K562 (cell line): ENCODE results near the gene TANC1. TPM values are rescaled to one million over a fixed set of nuclear protein-coding genes. Genes with fewer than 3 reads are reported as not detected.

ENCODE experiments used
- ARID3A ChIP-seq: IDR thresholded peaks from 2 replicates; pipeline ENCODE4 v1.6.1; 2012; ENCODE audit warnings: low read depth, low read length, improper control_type of control experiment, borderline replicate concordance
- ATF6 ChIP-seq: sonication (generic); formaldehyde crosslinking; IDR thresholded peaks from 2 replicates; pipeline ENCODE4 v1.4.0; 2020; ENCODE audit warnings: mild to moderate bottlenecking, missing genetic modification reagents
- MGA ChIP-seq: fragments of 450-650 bp; IDR thresholded peaks from 2 replicates; pipeline ENCODE4 v1.6.1; 2016; ENCODE audit warnings: mild to moderate bottlenecking, moderate library complexity
- SRSF7 ChIP-seq: fragments of 200-400 bp; formaldehyde crosslinking; optimal IDR thresholded peaks from 2 replicates; pipeline ENCODE3; 2017; ENCODE audit warnings: mild to moderate bottlenecking, low read depth, low read length
- polyA plus RNA-seq, 8 experiments: library from polyadenylated mRNA; depleted of rRNA in 4 of 8; stranded (reverse) in 5 of 8; unstranded in 3 of 8; fragments of >200 nt; fragmentation: Nextera tagmentation in 2 of 8; fragmentation: Illumina TruSeq in 1 of 8; extraction: Ambion mirVana in 2 of 8; extraction: Trizol in 1 of 8; gene quantifications; 2 replicates each; pipeline versions ENCODE4 v1.2.1 to v1.2.3, GENCODE V29; 2011 to 2014; ENCODE audit warnings: inconsistent platforms in 1 of 8, missing spikeins in 1 of 8
- total RNA-seq, 7 experiments: library from RNA; depleted of rRNA in 6 of 7; stranded (reverse); fragments of >200 nt in 6 of 7; fragmentation: Illumina TruSeq in 2 of 7; extraction: Trizol in 2 of 7; gene quantifications; 2 replicates each; pipeline versions ENCODE4 v1.2.1 to v1.2.3, GENCODE V29; 2011 to 2021; ENCODE audit warnings: low replicate concordance in 1 of 7

TANC1 gene
- total and polyA plus RNA-seq, 9 of the 15 experiments (the other 6 are each of a cell fraction or from before 2014, with no cell fraction given): under 0.01 to 0.20 (median 0.07) TPM; not detected in 1

GRCh38 chr2:159165048-159165447, 196.6 kb downstream of the TANC1 start (continued):
- TF ChIP-seq ARID3A (no peak), ATF6 (no peak), MGA (no peak), SRSF7 (no peak)
- TF ChIP-seq, all 486 proteins: peak for 0
